Measurements from ENCODE around the gene BABAM1. TPM values are rescaled to one million over a fixed set of nuclear protein-coding genes. Genes with fewer than 3 reads are reported as not detected.
A peak's percentile ranks its signal among the peaks of the same experiment; 100 is the strongest.

BABAM1 gene
- total RNA-seq, 4 donors from 2014 or later, result 60.0 to 72.0 (median 67.0) TPM

- no peaks in the 10 kb centered on the region for H3K27me3 ChIP-seq
- H3K4me1 ChIP-seq, result peaks cover 0 to 36% (median 23%) of the 10 kb centered on the region in 4 donors
- no peak overlapping the region for H3K27ac ChIP-seq
- DNase-seq (ENCODE audit: low spot score in 2 of 2), result no peak
- no peak for TF ChIP-seq EP300 (IDR thresholded peaks at IDR 0.05)
- TF ChIP-seq POLR2A (IDR thresholded peaks at IDR 0.05), result no peak
- 94 to 97% methylated on average over 14 to 50 of the region's 51 CpGs for WGBS, 2 donors
- H3K4me3 ChIP-seq, result no peak overlapping the region
- peaks cover 0 to 37% (median 0%) of the 10 kb centered on the region in 3 donors for H3K36me3 ChIP-seq
- peaks cover 0 to 3% (median 0%) of the 10 kb centered on the region in 4 donors for H3K9me3 ChIP-seq
Measured at GRCh38 chr19:17300992-17301619, 33.9 kb downstream of the BABAM1 start.

GRCh38 chr19:17302391-17303166, 35.3 kb downstream of the BABAM1 start:
- Histone ChIP-seq H3K27me3 (no peaks in the 10 kb centered on the region), H3K4me3 (peak overlapping the region; percentile 51 to 94 (median 79)), H3K27ac (peak overlapping the region; percentile 23 to 90 (median 84)), H3K36me3 (peaks cover 0 to 29% (median 0%) of the 10 kb centered on the region in 3 donors), H3K9me3 (peaks cover 0 to 3% (median 0%) of the 10 kb centered on the region in 4 donors), H3K4me1 (peaks cover 0 to 51% (median 33%) of the 10 kb centered on the region in 4 donors)
- 17 to 21% methylated on average over 2 to 14 of the region's 29 CpGs for WGBS, 2 donors
- no peak for TF ChIP-seq POLR2A (IDR thresholded peaks at IDR 0.05)
- no peak for TF ChIP-seq CTCF (IDR thresholded peaks at IDR 0.05)
- TF ChIP-seq EP300 (IDR thresholded peaks at IDR 0.05), result no peak
- no peak for DNase-seq (ENCODE audit: low spot score in 2 of 2)

GRCh38 chr19:17303167-17303939, 36.1 kb downstream of the BABAM1 start, which contains the start of gene ABHD8:
Gene ABHD8 (minus strand): TSS chr19:17303425. CDS start chr19:17301616, 1,809 bp downstream.
- H3K27me3 ChIP-seq, result no peaks in the 10 kb centered on the region
- peak within 1 kb of the TSS; percentile 51 to 94 (median 79) for H3K4me3 ChIP-seq
- peak; percentile 91 to 92 for DNase-seq (ENCODE audit: low spot score in 2 of 2)
- TF ChIP-seq EP300 (IDR thresholded peaks at IDR 0.05) (peak; percentile 8 to 72), POLR2A (IDR thresholded peaks at IDR 0.05) (peak in 1 of 2 donors; percentile 77), CTCF (IDR thresholded peaks at IDR 0.05) (peak; percentile 43 to 95 (median 82))
- H3K36me3 ChIP-seq, result peaks cover 0 to 22% (median 0%) of the 10 kb centered on the region in 3 donors
- 4 to 5% methylated on average over 8 to 10 of the region's 52 CpGs for WGBS, 2 donors
- H3K9me3 ChIP-seq, result no peaks in the 10 kb centered on the region
- H3K4me1 ChIP-seq, result peaks cover 0 to 51% (median 33%) of the 10 kb centered on the region in 4 donors
- H3K27ac ChIP-seq, result peak within 1 kb of the TSS; percentile 23 to 90 (median 84)

GRCh38 chr19:17303940-17304267, 36.7 kb downstream of the BABAM1 start:
- Histone ChIP-seq H3K9me3 (no peaks in the 10 kb centered on the region), H3K36me3 (peaks cover 0 to 16% (median 0%) of the 10 kb centered on the region in 3 donors), H3K4me3 (peak overlapping the region in 2 of 4 donors; percentile 79), H3K27me3 (no peaks in the 10 kb centered on the region), H3K27ac (peak overlapping the region; percentile 23 to 90 (median 84)), H3K4me1 (peaks cover 0 to 56% (median 33%) of the 10 kb centered on the region in 4 donors)
- WGBS, 2 donors, result 29 to 54% methylated on average over 12 of the region's 12 CpGs
- no peak for TF ChIP-seq EP300 (IDR thresholded peaks at IDR 0.05)
- no peak for TF ChIP-seq CTCF (IDR thresholded peaks at IDR 0.05)
- no peak for TF ChIP-seq POLR2A (IDR thresholded peaks at IDR 0.05)
- no peak for DNase-seq (ENCODE audit: low spot score in 2 of 2)
